OCI-LY1 (cell line): ENCODE measurements around the gene PTGES2.

Experiments used
- CTCF ChIP-seq: fragments of 200-600 bp; sonication (generic), shearing (Covaris generic); IDR thresholded peaks from 2 replicates; pipeline ENCODE4 v1.5.1; 2017; ENCODE audit warnings: mild to moderate bottlenecking, antibody characterized with exemption, low read length, moderate library complexity, mixed read lengths
- EZH2 ChIP-seq: fragments of 200-600 bp; sonication (generic), shearing (Covaris generic); IDR thresholded peaks from 2 replicates; pipeline ENCODE4 v1.8.0; 2017; ENCODE audit warnings: borderline replicate concordance, mixed run types, mild to moderate bottlenecking, antibody characterized with exemption, low read length, moderate library complexity, mixed read lengths

GRCh38 chr9:128087262-128087661, 40.3 kb downstream of the PTGES2 start:
- TF ChIP-seq EZH2 (no peak), CTCF (no peak)
